ENCODE measurements around the gene CNKSR1.

- TF ChIP-seq, protein P1, sequence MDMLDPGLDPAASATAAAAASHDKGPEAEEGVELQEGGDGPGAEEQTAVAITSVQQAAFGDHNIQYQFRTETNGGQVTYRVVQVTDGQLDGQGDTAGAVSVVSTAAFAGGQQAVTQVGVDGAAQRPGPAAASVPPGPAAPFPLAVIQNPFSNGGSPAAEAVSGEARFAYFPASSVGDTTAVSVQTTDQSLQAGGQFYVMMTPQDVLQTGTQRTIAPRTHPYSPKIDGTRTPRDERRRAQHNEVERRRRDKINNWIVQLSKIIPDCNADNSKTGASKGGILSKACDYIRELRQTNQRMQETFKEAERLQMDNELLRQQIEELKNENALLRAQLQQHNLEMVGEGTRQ (CRISPR knock-in tag; IDR thresholded peaks at IDR 0.05) = no peak
- TF ChIP-seq ESRRA (CRISPR knock-in tag; IDR thresholded peaks at IDR 0.05; ENCODE audit: borderline replicate concordance) = no peak
- TF ChIP-seq CTCF (IDR thresholded peaks at IDR 0.05) = no peak
- no peak for TF ChIP-seq NFATC4 (CRISPR knock-in tag; IDR thresholded peaks at IDR 0.05)
These were observed 35.4 kb downstream of the CNKSR1 start for GRCh38 chr1:26212726-26213125.
